Measurements from ENCODE around the gene KIF17. TPM values are rescaled to one million over a fixed set of nuclear protein-coding genes. Genes with fewer than 3 reads are reported as not detected.

KIF17 gene
- total RNA-seq, 1 donor from 2014 or later, result not detected

- Mint-ChIP-seq H3K27ac (no peak overlapping the region), H3K9me3 (no peaks in the 10 kb centered on the region), H3K36me3 (ENCODE audit: low read depth) (no peaks in the 10 kb centered on the region), H3K27me3 (peaks cover 2% of the 10 kb centered on the region), H3K4me3 (no peak overlapping the region), H3K4me1 (no peaks in the 10 kb centered on the region)
- intact Hi-C loops (cut with micrococcal nuclease), result no loop called here
- no peak for DNase-seq
Observed at GRCh38 chr1:20618550-20618949, 99.3 kb downstream of the KIF17 start.

GRCh38 chr1:20616847-20617487 lies 100.8 kb downstream of the KIF17 start:
- Mint-ChIP-seq H3K27ac (no peak overlapping the region), H3K4me1 (no peaks in the 10 kb centered on the region), H3K36me3 (ENCODE audit: low read depth) (no peaks in the 10 kb centered on the region), H3K9me3 (no peaks in the 10 kb centered on the region), H3K4me3 (no peak overlapping the region), H3K27me3 (peaks cover 4% of the 10 kb centered on the region)
- no peak for DNase-seq
- intact Hi-C loops (cut with micrococcal nuclease), result no loop called here

- intact Hi-C loops (cut with micrococcal nuclease), result no loop called here
- peaks cover 4% of the 10 kb centered on the region for H3K27me3 Mint-ChIP-seq
- no peak overlapping the region for H3K4me3 Mint-ChIP-seq
- no peaks in the 10 kb centered on the region for H3K4me1 Mint-ChIP-seq
- H3K9me3 Mint-ChIP-seq, result no peaks in the 10 kb centered on the region
- H3K36me3 Mint-ChIP-seq (ENCODE audit: low read depth), result no peaks in the 10 kb centered on the region
- no peak overlapping the region for H3K27ac Mint-ChIP-seq
- DNase-seq, result no peak
Observed at GRCh38 chr1:20615946-20616846, 101.6 kb downstream of the KIF17 start.

GRCh38 chr1:20614131-20614579 lies 103.7 kb downstream of the KIF17 start:
- Mint-ChIP-seq H3K9me3 (no peaks in the 10 kb centered on the region), H3K27ac (no peak overlapping the region), H3K36me3 (ENCODE audit: low read depth) (no peaks in the 10 kb centered on the region), H3K4me1 (no peaks in the 10 kb centered on the region), H3K4me3 (no peak overlapping the region), H3K27me3 (peaks cover 6% of the 10 kb centered on the region)
- no peak for DNase-seq
- intact Hi-C loops (cut with micrococcal nuclease), result no loop called here

Other genes starting within 250 kb of the KIF17 start
- 1.3 and 1.8 TPM in 2 replicates for gene CAMK2N1, start 231.8 kb downstream of the KIF17 start, total RNA-seq
- gene MUL1, start 209.9 kb downstream of the KIF17 start, total RNA-seq, result 19.1 and 19.4 TPM in 2 replicates
- gene FAM43B, start 165.4 kb downstream of the KIF17 start, total RNA-seq, result not detected in 2 replicates
- gene CDA, start 128.9 kb downstream of the KIF17 start, total RNA-seq, result not detected in 2 replicates
- gene PINK1, start 84.5 kb downstream of the KIF17 start, total RNA-seq, result 2.0 and 2.4 TPM in 2 replicates
- 170 and 177 TPM in 2 replicates for gene DDOST, start 56.6 kb downstream of the KIF17 start, total RNA-seq
- 0.23 and 0.24 TPM in 2 replicates for gene SH2D5, start 14.7 kb upstream of the KIF17 start, total RNA-seq
- gene HP1BP3, start 69.3 kb upstream of the KIF17 start, total RNA-seq, result 231 and 239 TPM in 2 replicates